NOMO-1 treated with DMSO at 0.1 percent for 48 hours (cell line): Measurements from ENCODE around the gene SELENOV.

Experiments
- DNase-seq: peaks from one replicate; lab custom pipeline; 2025; ENCODE audit not compliant: unreplicated experiment; lab: John Stamatoyannopoulos, UW

SELENOV gene

DNA sequence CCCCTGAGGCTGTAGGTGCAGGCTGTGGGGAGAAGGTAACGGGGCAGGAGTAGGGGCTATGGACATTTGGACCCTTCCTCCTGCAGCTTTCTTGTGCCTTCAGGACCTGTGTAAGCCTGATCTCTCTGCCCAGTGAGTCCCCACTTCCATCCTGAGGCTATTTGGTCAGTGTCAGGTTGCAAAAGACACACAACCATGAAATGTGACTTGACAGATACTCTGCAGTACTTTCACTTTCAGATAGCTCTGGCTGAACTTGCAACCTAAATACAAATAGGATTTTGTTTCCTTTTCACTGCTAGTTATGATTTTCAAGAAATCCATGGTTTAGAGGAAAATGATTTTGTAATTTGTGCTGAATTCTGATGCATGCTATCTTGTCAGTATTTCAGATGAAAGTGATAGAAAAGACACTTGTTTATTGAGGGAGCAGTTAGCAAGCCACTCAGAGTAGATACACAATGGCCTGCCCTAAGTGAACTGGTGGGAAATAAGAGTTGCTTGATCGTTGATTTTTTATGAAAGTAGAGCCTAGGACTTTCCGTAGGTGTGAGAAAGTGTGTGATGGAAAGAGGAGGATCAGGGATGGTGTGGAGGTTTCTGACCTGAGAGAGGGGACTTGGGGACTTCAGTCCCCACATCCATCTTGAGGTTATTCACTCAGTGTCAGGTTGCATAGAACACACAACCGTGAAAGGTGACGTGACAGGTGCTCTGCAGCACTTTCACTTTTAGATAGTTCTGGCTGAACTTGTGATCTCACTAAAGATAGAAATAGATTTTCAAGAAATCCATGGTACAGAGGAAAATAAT lies 43.1 kb downstream of the SELENOV start:
- peak; percentile 36 for DNase-seq

DNA sequence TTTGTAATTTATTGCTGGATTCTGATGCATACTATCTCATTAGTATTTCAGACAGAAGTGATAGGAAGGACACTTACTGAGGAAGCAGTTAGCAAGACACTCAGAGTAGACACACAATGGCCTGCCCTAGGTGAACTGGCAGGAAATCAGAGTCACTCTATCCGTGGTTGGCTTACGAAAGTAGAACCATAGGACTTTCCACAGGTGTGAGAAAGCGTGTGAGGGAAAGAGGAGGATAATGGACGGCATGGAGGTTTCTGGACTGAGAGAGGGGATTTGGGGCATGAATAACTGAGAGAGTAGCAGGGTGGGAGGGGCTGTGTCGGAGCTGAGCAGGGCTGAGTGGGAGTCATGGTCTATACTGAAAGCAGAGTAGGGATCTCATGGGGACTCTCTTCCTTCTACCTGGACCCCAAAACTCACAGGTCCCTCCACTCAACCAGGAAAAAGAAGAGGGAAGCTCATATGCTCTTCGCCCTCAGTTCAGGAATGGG lies 43.7 kb downstream of the SELENOV start:
- no peak for DNase-seq

DNA sequence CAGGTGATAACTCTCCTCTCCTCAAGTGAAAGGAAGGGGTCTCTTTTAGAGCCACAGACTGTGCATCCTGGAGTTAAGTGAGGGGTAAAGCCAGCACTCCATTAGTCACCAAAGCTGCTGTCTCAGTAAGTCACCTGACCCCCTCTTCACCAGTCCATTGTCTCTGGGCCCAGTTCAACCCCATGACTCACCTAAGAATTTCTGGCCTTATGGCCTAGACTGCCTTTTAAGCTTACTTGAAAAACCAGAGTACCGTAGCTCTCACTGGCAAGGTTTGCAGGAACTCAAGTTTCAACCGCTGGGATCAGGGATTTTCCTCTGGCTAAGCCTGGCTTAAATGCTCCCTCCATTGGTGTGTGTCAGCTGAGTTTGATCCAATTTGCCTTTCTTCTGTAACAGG lies 48.5 kb downstream of the SELENOV start:
- no peak for DNase-seq

DNA sequence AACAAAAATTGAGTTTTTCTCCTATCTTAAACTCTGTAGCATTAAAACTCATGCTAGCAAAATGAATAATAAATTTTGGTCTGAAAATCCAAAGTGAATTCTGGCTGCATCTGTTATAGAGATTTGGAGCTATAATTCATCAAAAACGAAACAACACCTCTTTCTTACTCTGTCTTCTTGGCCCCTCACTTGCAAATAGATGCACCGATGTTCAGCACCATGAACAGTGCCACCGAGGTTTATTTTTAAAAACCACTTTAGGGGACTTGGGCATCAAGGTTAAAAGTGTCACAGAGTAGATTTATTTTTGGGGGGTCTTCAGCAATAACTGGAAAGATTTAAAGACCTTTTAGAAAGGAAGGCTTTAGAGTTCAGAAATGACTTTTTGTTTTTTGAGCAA lies 51.1 kb downstream of the SELENOV start:
- DNase-seq: no peak

DNA sequence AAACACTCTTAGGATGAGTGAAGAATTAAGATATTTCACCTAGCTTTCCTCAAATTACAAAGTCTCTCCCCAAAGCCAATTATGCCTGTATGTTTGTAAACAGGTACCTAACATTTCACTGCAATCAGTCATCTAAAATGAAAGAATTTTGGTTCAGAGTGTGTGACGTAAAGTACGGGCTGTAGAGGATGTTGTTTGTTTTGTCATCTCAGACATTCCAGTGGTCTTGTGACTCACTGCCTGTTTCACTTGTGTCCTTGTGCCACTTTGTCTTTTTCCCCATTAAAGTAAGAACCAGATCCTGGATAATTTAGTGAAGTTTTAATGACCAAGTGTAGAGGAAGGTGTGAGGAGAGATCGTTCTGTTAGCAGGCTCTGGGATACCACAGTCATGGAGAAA lies 53.7 kb downstream of the SELENOV start:
- DNase-seq: no peak
